ENCODE data around the gene ZNF473. TPM values are rescaled to one million over a fixed set of nuclear protein-coding genes. Genes with fewer than 3 reads are reported as not detected.

ZNF473 gene
- total RNA-seq, 4 donors from 2014 or later: 1.00 to 60.2 (median 7.9) TPM

GRCh38 chr19:50003810-50004419 is 21.9 kb upstream of the ZNF473 start:
- H3K27me3 ChIP-seq: no peaks in the 10 kb centered on the region
- WGBS, 2 donors (ENCODE audit: low coverage in 1 of 2): 51 to 70% methylated on average over 4 to 11 of the region's 11 CpGs
- H3K36me3 ChIP-seq: peaks cover 0 to 57% (median 30%) of the 10 kb centered on the region in 4 donors
- intact Hi-C loops (cut with DNase I; ENCODE audit: low total_unique reads) (no loop called here), in situ Hi-C loops (cut with MboI; ENCODE audit: low pct_ligation_motif_present in 1 of 4, low pct_unique_long_range_greater_than_20kb in 1 of 4, low sequenced_read_pairs in 3 of 4) (no loop called here)
- TF ChIP-seq CTCF (IDR thresholded peaks at IDR 0.05) (no peak), POLR2A (IDR thresholded peaks at IDR 0.05) (no peak), POLR2AphosphoS5 (IDR thresholded peaks at IDR 0.05) (no peak), EP300 (IDR thresholded peaks at IDR 0.05; ENCODE audit: low read depth) (no peak)
- no peak overlapping the region for H3K4me3 ChIP-seq
- peak; percentile 15 for DNase-seq
- H3K9me3 ChIP-seq: no peaks in the 10 kb centered on the region
- peaks cover 5 to 16% (median 8%) of the 10 kb centered on the region in 4 donors for H3K4me1 ChIP-seq
- H3K27ac ChIP-seq: peak overlapping the region; percentile 58 to 71 (median 70)

GRCh38 chr19:50005428-50005827 is 20.4 kb upstream of the ZNF473 start:
- TF ChIP-seq POLR2AphosphoS5 (IDR thresholded peaks at IDR 0.05): no peak
- no peak for TF ChIP-seq CTCF (IDR thresholded peaks at IDR 0.05)
- no peak for TF ChIP-seq EP300 (IDR thresholded peaks at IDR 0.05; ENCODE audit: low read depth)
- TF ChIP-seq POLR2A (IDR thresholded peaks at IDR 0.05): no peak
- WGBS, 2 donors (ENCODE audit: low coverage in 1 of 2): 73 to 91% methylated on average over 9 to 12 of the region's 12 CpGs
- Histone ChIP-seq H3K27ac (no peak overlapping the region), H3K9me3 (no peaks in the 10 kb centered on the region), H3K27me3 (no peaks in the 10 kb centered on the region), H3K4me1 (peaks cover 5 to 16% (median 8%) of the 10 kb centered on the region in 4 donors), H3K4me3 (no peak overlapping the region), H3K36me3 (peaks cover 0 to 59% (median 22%) of the 10 kb centered on the region in 4 donors)
- intact Hi-C loops (cut with DNase I; ENCODE audit: low total_unique reads): no loop called here
- in situ Hi-C loops (cut with MboI; ENCODE audit: low pct_ligation_motif_present in 1 of 4, low pct_unique_long_range_greater_than_20kb in 1 of 4, low sequenced_read_pairs in 3 of 4): no loop called here
- no peak for DNase-seq

- no peak for DNase-seq
- intact Hi-C loops (cut with DNase I; ENCODE audit: low total_unique reads) (no loop called here), in situ Hi-C loops (cut with MboI; ENCODE audit: low pct_ligation_motif_present in 1 of 4, low pct_unique_long_range_greater_than_20kb in 1 of 4, low sequenced_read_pairs in 3 of 4) (no loop called here)
- TF ChIP-seq POLR2AphosphoS5 (IDR thresholded peaks at IDR 0.05) (no peak), POLR2A (IDR thresholded peaks at IDR 0.05) (no peak), EP300 (IDR thresholded peaks at IDR 0.05; ENCODE audit: low read depth) (no peak), CTCF (IDR thresholded peaks at IDR 0.05) (no peak)
- Histone ChIP-seq H3K9me3 (no peaks in the 10 kb centered on the region), H3K4me1 (peaks cover 5 to 16% (median 8%) of the 10 kb centered on the region in 4 donors), H3K4me3 (no peak overlapping the region), H3K36me3 (peaks cover 0 to 55% (median 17%) of the 10 kb centered on the region in 4 donors), H3K27me3 (no peaks in the 10 kb centered on the region), H3K27ac (no peak overlapping the region)
- 95 to 100% methylated on average over 2 to 10 of the region's 10 CpGs for WGBS, 2 donors (ENCODE audit: low coverage in 1 of 2)
Measured at GRCh38 chr19:50007170-50007569, 18.6 kb upstream of the ZNF473 start.

GRCh38 chr19:50007947-50008346 is 17.9 kb upstream of the ZNF473 start:
- in situ Hi-C loops (cut with MboI; ENCODE audit: low pct_ligation_motif_present in 1 of 4, low pct_unique_long_range_greater_than_20kb in 1 of 4, low sequenced_read_pairs in 3 of 4): no loop called here
- Histone ChIP-seq H3K27ac (no peak overlapping the region), H3K9me3 (no peaks in the 10 kb centered on the region), H3K27me3 (no peaks in the 10 kb centered on the region), H3K4me3 (no peak overlapping the region), H3K4me1 (peaks cover 5 to 16% (median 8%) of the 10 kb centered on the region in 4 donors), H3K36me3 (peaks cover 0 to 50% (median 20%) of the 10 kb centered on the region in 4 donors)
- intact Hi-C loops (cut with DNase I; ENCODE audit: low total_unique reads): no loop called here
- WGBS, 2 donors (ENCODE audit: low coverage in 1 of 2): 94 to 100% methylated on average over 1 to 2 of the region's 2 CpGs
- TF ChIP-seq CTCF (IDR thresholded peaks at IDR 0.05) (no peak), EP300 (IDR thresholded peaks at IDR 0.05; ENCODE audit: low read depth) (no peak), POLR2AphosphoS5 (IDR thresholded peaks at IDR 0.05) (no peak), POLR2A (IDR thresholded peaks at IDR 0.05) (no peak)
- no peak for DNase-seq
